Activated naive CD8-positive, alpha-beta T cell treated with anti-CD3 and anti-CD28 coated beads, Interleukin-2, amount 10 ng/mL, durations not matched to agents 7 days and 5 days (primary cell): Measurements from ENCODE around the gene LYPD6. TPM values are rescaled to one million over a fixed set of nuclear protein-coding genes. Genes with fewer than 3 reads are reported as not detected.

Experiments
- ATAC-seq: fragments of 150-1000 bp; cut with Tn5 transposase; one replicate; pipeline ENCODE4 v1.10.0; 2021; ENCODE audit warnings: low read depth, moderate library complexity
- POLR2A ChIA-PET: fragments of 350-600 bp; sonication (Branson Sonifier 250); formaldehyde crosslinking; loops from one replicate; lab custom pipeline; 2021; ENCODE audit warnings: antibody characterized with exemption; lab: Charles Lee
- DNase-seq: peaks from one replicate; pipeline ENCODE4 v3.0.0; 2021
- H3K27ac Mint-ChIP-seq: one replicate; pipeline ENCODE4 v1.8.0; 2022; ENCODE audit warnings: mild to moderate bottlenecking, mixed read lengths
- H3K27me3 Mint-ChIP-seq: one replicate; pipeline ENCODE4 v1.8.0; 2022; ENCODE audit warnings: mild to moderate bottlenecking, moderate library complexity, mixed read lengths
- H3K36me3 Mint-ChIP-seq: one replicate; pipeline ENCODE4 v1.8.0; 2021; ENCODE audit warnings: mild to moderate bottlenecking, mixed read lengths
- H3K4me1 Mint-ChIP-seq: one replicate; pipeline ENCODE4 v1.8.0; 2021; ENCODE audit warnings: mixed read lengths
- H3K4me3 Mint-ChIP-seq: one replicate; pipeline ENCODE4 v1.8.0; 2022; ENCODE audit warnings: mild to moderate bottlenecking, moderate library complexity, mixed read lengths
- H3K9me3 Mint-ChIP-seq: one replicate; pipeline ENCODE4 v1.8.0; 2021; ENCODE audit warnings: mixed read lengths
- total RNA-seq, 2 experiments: library from RNA; stranded (reverse); gene quantifications; one replicate each; pipeline ENCODE4 v1.2.3, GENCODE V29; 2021

The LYPD6 gene
- total RNA-seq, 2 experiments from 2014 or later, result not detected

DNA sequence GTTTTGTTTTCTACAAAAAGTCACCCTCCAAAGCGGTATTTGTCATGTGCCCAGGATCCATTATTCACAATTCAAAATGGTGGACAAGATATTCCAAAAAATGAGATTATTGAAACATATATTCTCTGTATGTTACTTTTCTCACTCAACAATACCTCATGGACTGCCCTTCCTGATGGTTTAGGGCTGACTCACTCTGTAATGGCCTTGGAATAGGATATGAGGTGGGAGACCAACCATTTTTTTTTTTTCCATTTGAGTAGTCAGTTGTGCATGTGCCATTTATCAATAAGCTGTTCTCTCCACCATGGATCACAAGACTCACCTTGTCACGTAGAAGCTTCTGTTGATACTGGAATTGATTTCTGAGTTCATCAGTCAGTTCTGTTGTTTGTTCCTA is 64.5 kb downstream of the LYPD6 start:
- no peaks in the 10 kb centered on the region for H3K36me3 Mint-ChIP-seq
- no peak overlapping the region for H3K4me3 Mint-ChIP-seq
- H3K27ac Mint-ChIP-seq, result no peak overlapping the region
- no peak for ATAC-seq
- no peaks in the 10 kb centered on the region for H3K27me3 Mint-ChIP-seq
- H3K9me3 Mint-ChIP-seq, result no peaks in the 10 kb centered on the region
- no peaks in the 10 kb centered on the region for H3K4me1 Mint-ChIP-seq
- DNase-seq, result no peak
- POLR2A ChIA-PET, result no interaction called here

DNA sequence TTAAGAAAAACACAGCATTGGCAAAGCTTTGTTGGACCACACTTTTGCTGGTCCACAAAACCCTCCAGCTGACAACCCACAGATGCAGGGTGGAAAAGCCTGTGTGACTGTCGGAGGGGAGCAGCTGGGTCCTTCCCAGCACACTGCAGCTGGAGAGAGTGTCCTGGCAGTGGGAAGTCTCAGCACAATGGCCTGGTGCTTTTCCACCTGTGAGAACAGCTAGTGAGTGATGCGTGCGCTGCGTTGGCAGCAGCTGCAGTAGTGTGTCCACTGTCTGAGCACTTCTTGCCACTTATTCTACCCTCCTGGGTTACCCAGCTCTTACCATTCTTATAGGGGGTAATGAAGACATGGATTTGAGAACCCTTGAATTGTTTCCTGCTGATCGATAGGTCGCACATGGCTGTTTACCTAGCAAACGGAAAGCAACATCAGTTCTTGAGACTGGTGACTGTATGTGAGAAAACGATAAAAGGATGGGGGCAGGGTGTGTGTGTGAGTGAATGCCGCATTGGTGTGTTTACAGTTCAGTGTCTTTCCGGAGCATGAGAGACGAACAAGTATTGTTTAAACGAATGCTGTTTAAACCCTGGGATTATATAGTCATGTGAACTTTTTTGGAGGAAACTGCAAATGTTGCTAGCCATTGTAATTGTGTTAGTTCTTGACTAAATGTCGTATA is 69.7 kb downstream of the LYPD6 start:
- ATAC-seq, result no peak
- no peak overlapping the region for H3K4me3 Mint-ChIP-seq
- peaks cover 4% of the 10 kb centered on the region for H3K9me3 Mint-ChIP-seq

GRCh38 chr2:149400997-149401396 is 70.6 kb downstream of the LYPD6 start:
- H3K27me3 Mint-ChIP-seq, result no peaks in the 10 kb centered on the region
- ATAC-seq (no peak), DNase-seq (no peak)
- H3K9me3 Mint-ChIP-seq, result peaks cover 4% of the 10 kb centered on the region
- POLR2A ChIA-PET, result no interaction called here
- no peaks in the 10 kb centered on the region for H3K36me3 Mint-ChIP-seq
- H3K27ac Mint-ChIP-seq, result no peak overlapping the region
- H3K4me1 Mint-ChIP-seq, result no peaks in the 10 kb centered on the region
- H3K4me3 Mint-ChIP-seq, result no peak overlapping the region

More for the DNA sequence above, 69.7 kb downstream of the LYPD6 start:
- no peaks in the 10 kb centered on the region for H3K27me3 Mint-ChIP-seq
- no peak overlapping the region for H3K27ac Mint-ChIP-seq
- POLR2A ChIA-PET, result no interaction called here
- H3K4me1 Mint-ChIP-seq, result no peaks in the 10 kb centered on the region
- DNase-seq, result no peak
- H3K36me3 Mint-ChIP-seq, result no peaks in the 10 kb centered on the region

DNA sequence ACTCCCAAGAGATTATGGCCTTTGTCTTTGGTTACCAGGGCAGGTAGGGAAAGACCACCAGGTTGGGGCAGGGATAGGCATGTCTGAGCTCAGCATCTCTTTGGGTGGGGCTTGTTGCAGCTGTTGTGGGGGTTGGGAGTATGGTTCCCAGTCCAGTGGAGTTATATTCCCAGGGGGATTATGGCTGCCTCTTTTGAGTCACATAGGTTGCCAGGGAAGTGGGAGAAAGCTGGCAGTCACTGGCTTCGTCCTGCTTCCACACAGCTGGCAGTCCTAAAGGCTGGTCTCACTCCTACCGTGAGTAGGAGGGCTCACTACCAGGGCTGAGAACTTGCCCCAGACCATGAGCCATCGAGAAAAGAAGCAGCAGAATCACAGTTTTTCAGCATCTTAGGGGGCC is 79.1 kb downstream of the LYPD6 start:
- POLR2A ChIA-PET, result no interaction called here

DNA sequence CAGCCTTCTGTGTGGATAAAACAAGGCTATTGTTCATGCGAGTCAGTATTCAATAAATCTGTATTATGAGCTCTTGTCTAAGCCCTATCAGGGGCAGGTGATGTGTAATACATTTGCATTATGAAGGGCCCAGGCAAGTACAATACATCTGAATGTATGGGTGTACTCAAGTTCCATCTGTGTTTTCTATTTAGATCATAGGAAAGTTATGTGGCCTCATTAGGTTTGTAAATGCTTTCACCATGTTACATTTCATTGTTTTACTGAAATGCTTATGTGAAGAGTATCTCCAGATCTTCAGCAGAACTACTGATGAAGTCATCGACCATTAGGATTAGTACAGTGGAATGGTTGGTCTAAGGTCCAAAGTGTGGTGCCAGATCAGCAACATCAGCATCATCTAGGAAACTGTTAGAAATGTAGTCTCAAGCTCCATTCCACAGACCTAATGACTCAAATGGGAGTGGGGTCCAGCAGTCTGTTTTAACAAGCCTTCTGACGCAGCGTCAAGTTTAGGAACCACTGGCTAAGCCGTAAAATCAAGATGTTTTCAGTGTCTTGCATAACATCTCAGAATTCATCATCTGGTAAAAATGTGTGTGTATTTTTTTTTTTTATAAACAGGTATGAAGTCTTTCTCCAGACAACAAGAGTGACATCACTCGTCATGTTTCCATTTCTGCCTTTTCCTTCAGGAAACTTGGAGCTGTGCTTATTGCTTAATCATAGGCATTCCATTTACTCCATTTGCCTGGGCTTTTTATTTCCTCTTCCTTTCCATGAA is 80.5 kb downstream of the LYPD6 start:
- H3K36me3 Mint-ChIP-seq, result no peaks in the 10 kb centered on the region
- DNase-seq (no peak), ATAC-seq (no peak)
- peaks cover 2% of the 10 kb centered on the region for H3K9me3 Mint-ChIP-seq
- POLR2A ChIA-PET, result no interaction called here
- H3K27me3 Mint-ChIP-seq, result peaks cover 2% of the 10 kb centered on the region
- no peak overlapping the region for H3K4me3 Mint-ChIP-seq
- H3K4me1 Mint-ChIP-seq, result no peaks in the 10 kb centered on the region
- H3K27ac Mint-ChIP-seq, result no peak overlapping the region

More for the DNA sequence above, 79.1 kb downstream of the LYPD6 start:
- no peak overlapping the region for H3K27ac Mint-ChIP-seq
- no peak for ATAC-seq
- no peaks in the 10 kb centered on the region for H3K36me3 Mint-ChIP-seq
- DNase-seq, result no peak
- H3K27me3 Mint-ChIP-seq, result peaks cover 2% of the 10 kb centered on the region
- H3K4me1 Mint-ChIP-seq, result no peaks in the 10 kb centered on the region
- no peak overlapping the region for H3K4me3 Mint-ChIP-seq
- H3K9me3 Mint-ChIP-seq, result peaks cover 2% of the 10 kb centered on the region

GRCh38 chr2:149413487-149413886 is 83.1 kb downstream of the LYPD6 start:
- H3K27me3 Mint-ChIP-seq, result no peaks in the 10 kb centered on the region
- POLR2A ChIA-PET, result no interaction called here
- no peak overlapping the region for H3K27ac Mint-ChIP-seq
- H3K4me1 Mint-ChIP-seq, result no peaks in the 10 kb centered on the region
- H3K4me3 Mint-ChIP-seq, result no peak overlapping the region
- DNase-seq (no peak), ATAC-seq (no peak)
- peaks cover 2% of the 10 kb centered on the region for H3K9me3 Mint-ChIP-seq
- H3K36me3 Mint-ChIP-seq, result no peaks in the 10 kb centered on the region

DNA sequence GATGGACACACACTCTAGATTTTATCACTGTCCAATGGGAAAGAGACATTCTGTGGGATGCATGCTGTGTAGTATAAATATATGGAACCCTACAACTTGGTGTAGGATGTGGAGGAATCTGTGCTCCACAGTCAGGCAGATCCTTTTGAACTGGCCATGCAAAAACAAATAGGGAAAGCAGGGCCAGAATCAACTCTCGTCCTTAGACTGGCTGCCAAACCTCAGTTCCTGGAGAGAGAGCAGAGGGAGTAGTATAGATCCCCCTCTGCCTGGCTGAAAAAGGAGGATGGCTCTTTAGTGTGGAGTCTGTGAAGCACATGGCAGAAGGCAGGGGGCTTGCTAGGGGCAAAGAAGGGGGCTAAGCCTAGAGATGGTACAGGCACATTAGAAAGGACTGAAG is 84.7 kb downstream of the LYPD6 start:
- no peaks in the 10 kb centered on the region for H3K27me3 Mint-ChIP-seq
- H3K4me1 Mint-ChIP-seq, result no peaks in the 10 kb centered on the region
- no peak for DNase-seq
- no peaks in the 10 kb centered on the region for H3K36me3 Mint-ChIP-seq
- H3K27ac Mint-ChIP-seq, result no peak overlapping the region
- H3K4me3 Mint-ChIP-seq, result no peak overlapping the region
- no peaks in the 10 kb centered on the region for H3K9me3 Mint-ChIP-seq
- ATAC-seq, result no peak
- POLR2A ChIA-PET, result no interaction called here

- H3K4me3 Mint-ChIP-seq, result no peak overlapping the region
- H3K36me3 Mint-ChIP-seq, result no peaks in the 10 kb centered on the region
- DNase-seq (no peak), ATAC-seq (no peak)
- H3K27me3 Mint-ChIP-seq, result no peaks in the 10 kb centered on the region
- H3K27ac Mint-ChIP-seq, result no peak overlapping the region
- H3K9me3 Mint-ChIP-seq, result no peaks in the 10 kb centered on the region
- H3K4me1 Mint-ChIP-seq, result no peaks in the 10 kb centered on the region
- POLR2A ChIA-PET, result no interaction called here
Measured at GRCh38 chr2:149418065-149418464, 87.7 kb downstream of the LYPD6 start.

DNA sequence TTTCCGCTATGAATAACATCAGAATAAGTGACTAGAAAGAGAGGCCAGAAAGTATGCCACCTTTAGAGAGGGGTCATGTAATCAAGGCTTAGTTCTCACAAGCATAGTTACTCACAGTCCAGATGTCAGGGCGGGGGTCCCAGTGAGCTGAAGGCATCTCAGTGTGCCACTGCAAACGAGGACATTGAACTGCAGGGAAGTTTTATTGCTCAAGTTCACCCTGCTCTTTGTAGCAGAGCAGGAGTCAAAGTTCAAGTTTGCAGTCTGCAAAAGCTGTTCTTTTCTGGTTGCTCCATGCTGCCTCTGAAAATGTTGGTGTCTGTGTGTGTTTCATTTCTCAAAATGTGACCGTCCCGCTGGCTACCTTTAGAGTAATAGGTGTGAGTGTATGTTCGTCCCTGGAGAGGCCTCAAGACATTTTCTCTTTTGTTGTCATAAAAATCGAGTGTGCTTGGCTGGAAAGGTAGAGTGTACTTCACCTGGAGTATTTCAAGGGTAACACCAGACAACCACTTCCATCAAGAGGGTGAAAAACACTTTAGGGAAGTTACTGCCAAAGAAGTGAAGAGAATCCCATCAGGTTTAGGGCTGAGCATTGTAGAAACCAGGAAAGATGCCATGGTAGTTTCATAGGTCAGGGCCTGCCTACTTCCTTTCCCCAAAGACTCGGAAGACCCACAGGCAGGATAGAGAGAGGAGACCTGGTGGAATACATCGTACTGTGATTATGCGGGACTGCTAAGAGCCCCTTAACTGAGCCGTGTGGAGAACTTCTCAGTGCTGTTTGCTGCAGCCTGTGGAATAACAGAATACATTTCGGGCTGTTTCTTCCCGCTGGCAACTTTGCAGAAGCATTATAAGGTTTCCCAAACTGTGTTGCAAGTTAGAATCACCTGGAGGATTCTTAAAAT is 89.9 kb downstream of the LYPD6 start:
- no peak for ATAC-seq
- H3K36me3 Mint-ChIP-seq, result no peaks in the 10 kb centered on the region
- H3K4me3 Mint-ChIP-seq, result no peak overlapping the region
- H3K9me3 Mint-ChIP-seq, result no peaks in the 10 kb centered on the region
- H3K27me3 Mint-ChIP-seq, result no peaks in the 10 kb centered on the region
- H3K4me1 Mint-ChIP-seq, result no peaks in the 10 kb centered on the region
- POLR2A ChIA-PET, result no interaction called here
- no peak for DNase-seq
- H3K27ac Mint-ChIP-seq, result no peak overlapping the region

DNA sequence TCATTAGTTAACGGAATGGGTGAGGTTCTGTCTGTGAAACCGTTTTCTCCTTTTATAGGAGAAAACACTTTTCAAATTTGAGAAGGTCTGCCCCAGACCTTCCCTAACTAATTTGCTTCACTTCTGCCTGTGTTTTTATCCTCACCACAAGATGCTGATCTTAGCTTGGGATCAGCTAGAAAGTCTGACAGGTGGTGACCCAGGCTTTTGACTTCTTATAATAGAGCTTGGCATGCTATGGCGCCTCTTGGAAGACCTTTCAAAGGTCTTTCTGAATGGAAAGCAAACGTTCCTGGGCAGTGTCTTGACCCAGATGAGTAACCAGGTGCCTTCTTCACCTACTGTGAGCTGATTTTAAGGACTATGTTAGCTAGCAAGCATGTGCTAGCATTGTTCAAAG is 91.4 kb downstream of the LYPD6 start:
- POLR2A ChIA-PET, result no interaction called here

GRCh38 chr2:149422337-149422990 is 92.1 kb downstream of the LYPD6 start:
- POLR2A ChIA-PET, result no interaction called here
- ATAC-seq (no peak), DNase-seq (no peak)
- no peaks in the 10 kb centered on the region for H3K9me3 Mint-ChIP-seq
- no peak overlapping the region for H3K4me3 Mint-ChIP-seq
- H3K27ac Mint-ChIP-seq, result no peak overlapping the region
- H3K4me1 Mint-ChIP-seq, result no peaks in the 10 kb centered on the region
- no peaks in the 10 kb centered on the region for H3K36me3 Mint-ChIP-seq
- H3K27me3 Mint-ChIP-seq, result no peaks in the 10 kb centered on the region

More for the DNA sequence above, 91.4 kb downstream of the LYPD6 start:
- ATAC-seq (no peak), DNase-seq (no peak)
- no peaks in the 10 kb centered on the region for H3K36me3 Mint-ChIP-seq
- H3K27ac Mint-ChIP-seq, result no peak overlapping the region
- H3K4me3 Mint-ChIP-seq, result no peak overlapping the region
- H3K9me3 Mint-ChIP-seq, result no peaks in the 10 kb centered on the region
- no peaks in the 10 kb centered on the region for H3K4me1 Mint-ChIP-seq
- no peaks in the 10 kb centered on the region for H3K27me3 Mint-ChIP-seq

GRCh38 chr2:149422991-149423338 is 92.6 kb downstream of the LYPD6 start:
- Mint-ChIP-seq H3K4me1 (no peaks in the 10 kb centered on the region), H3K4me3 (no peak overlapping the region), H3K27ac (no peak overlapping the region), H3K36me3 (no peaks in the 10 kb centered on the region), H3K9me3 (no peaks in the 10 kb centered on the region), H3K27me3 (no peaks in the 10 kb centered on the region)
- DNase-seq (no peak), ATAC-seq (no peak)
- POLR2A ChIA-PET, result no interaction called here

- Mint-ChIP-seq H3K4me3 (no peak overlapping the region), H3K9me3 (no peaks in the 10 kb centered on the region), H3K27me3 (no peaks in the 10 kb centered on the region), H3K27ac (no peak overlapping the region), H3K4me1 (no peaks in the 10 kb centered on the region), H3K36me3 (no peaks in the 10 kb centered on the region)
- POLR2A ChIA-PET, result no interaction called here
- ATAC-seq, result no peak
- DNase-seq, result no peak
Measured at GRCh38 chr2:149423630-149424029, 93.2 kb downstream of the LYPD6 start.
